CD4-positive, alpha-beta memory T cell (primary cell): Measurements from ENCODE around the gene XPR1. TPM values are rescaled to one million over a fixed set of nuclear protein-coding genes. Genes with fewer than 3 reads are reported as not detected.
"Not testable (repeated sequence)": the region's sequence is repeated elsewhere in the genome, so short reads cannot be mapped to it uniquely, and the experiment has no call there.

Experiments used
- CTCF ChIA-PET: fragments of 350-600 bp; sonication (Branson Sonifier 250); formaldehyde crosslinking; loops from one replicate; lab custom pipeline; 2021; ENCODE audit warnings: inconsistent platforms; ENCODE audit not compliant: partially characterized antibody; lab: Charles Lee
- POLR2A ChIA-PET: fragments of 350-600 bp; sonication (Branson Sonifier 250); formaldehyde crosslinking; loops from one replicate; lab custom pipeline; 2021; ENCODE audit not compliant: partially characterized antibody; lab: Charles Lee
- DNase-seq, 5 donors: peaks; one replicate each; pipeline versions ENCODE4 v3.0.0 to v3.0.0-alpha.2; 2020 to 2022; ENCODE audit warnings: mixed read lengths in 1 of 5
- H3K27ac ChIP-seq: one replicate; pipeline ENCODE4 v1.7.0; 2013; ENCODE audit warnings: low read depth, low read length
- H3K27me3 ChIP-seq: 2 replicates; pipeline ENCODE4 v1.7.0; 2013; ENCODE audit warnings: mild to moderate bottlenecking, low read length, moderate library complexity; ENCODE audit not compliant: insufficient read depth
- H3K36me3 ChIP-seq: 2 replicates; pipeline ENCODE4 v1.7.0; 2013; ENCODE audit warnings: mild to moderate bottlenecking, low read length, moderate library complexity; ENCODE audit not compliant: insufficient read depth
- H3K4me1 ChIP-seq: 2 replicates; pipeline ENCODE4 v1.7.0; 2013; ENCODE audit warnings: mild to moderate bottlenecking, low read length, moderate library complexity; ENCODE audit not compliant: insufficient read depth
- H3K4me3 ChIP-seq, 2 donors: one replicate each; pipeline ENCODE4 v1.7.0; 2013; ENCODE audit warnings: low read length in 2 of 2, mild to moderate bottlenecking in 1 of 2
- H3K9me3 ChIP-seq, 2 donors: one replicate each; pipeline ENCODE4 v1.7.0; 2013; ENCODE audit warnings: low read length in 2 of 2, control low read depth in 1 of 2; ENCODE audit not compliant: control insufficient read depth in 1 of 2
- H3K27ac Mint-ChIP-seq, 7 donors: one replicate each; pipeline ENCODE4 v1.8.0; 2020 to 2021; ENCODE audit warnings: mixed read lengths in 7 of 7, mild to moderate bottlenecking in 6 of 7, inconsistent platforms in 3 of 7, moderate library complexity in 3 of 7
- H3K27me3 Mint-ChIP-seq, 2 donors: one replicate each; pipeline ENCODE4 v1.8.0; 2020 to 2021; ENCODE audit warnings: mixed read lengths in 2 of 2
- H3K36me3 Mint-ChIP-seq, 2 donors: one replicate each; pipeline ENCODE4 v1.8.0; 2020 to 2021; ENCODE audit warnings: mixed read lengths in 2 of 2, inconsistent platforms in 1 of 2, mild to moderate bottlenecking in 1 of 2
- H3K4me1 Mint-ChIP-seq, 4 donors: one replicate each; pipeline ENCODE4 v1.8.0; 2020 to 2021; ENCODE audit warnings: mixed read lengths in 4 of 4, mild to moderate bottlenecking in 1 of 4
- H3K4me3 Mint-ChIP-seq, 8 donors: one replicate each; pipeline ENCODE4 v1.8.0; 2020 to 2021; ENCODE audit warnings: mixed read lengths in 8 of 8, mild to moderate bottlenecking in 7 of 8, moderate library complexity in 6 of 8, inconsistent platforms in 3 of 8
- H3K9me3 Mint-ChIP-seq, 8 donors: one replicate each; pipeline ENCODE4 v1.8.0; 2020 to 2021; ENCODE audit warnings: mixed read lengths in 8 of 8, mild to moderate bottlenecking in 5 of 8, inconsistent platforms in 3 of 8, moderate library complexity in 1 of 8
- intact Hi-C: fragments of 100-400 bp; cut with micrococcal nuclease; formaldehyde crosslinking; loops from one replicate; pipeline ENCODE4 v1.15.1; 2023
- polyA plus RNA-seq, 2 donors: library from polyadenylated mRNA; unstranded; fragments of 300-500 nt; fragmentation: Illumina TruSeq; gene quantifications; one replicate each; pipeline ENCODE4 v1.2.3, GENCODE V29; 2021
- total RNA-seq, 2 experiments: library from RNA; stranded (reverse); gene quantifications; one replicate each; pipeline ENCODE4 v1.2.3, GENCODE V29; 2021

The XPR1 gene
- total and polyA plus RNA-seq, 4 experiments from 2014 or later = 6.5 to 17.0 (median 12.6) TPM

DNA sequence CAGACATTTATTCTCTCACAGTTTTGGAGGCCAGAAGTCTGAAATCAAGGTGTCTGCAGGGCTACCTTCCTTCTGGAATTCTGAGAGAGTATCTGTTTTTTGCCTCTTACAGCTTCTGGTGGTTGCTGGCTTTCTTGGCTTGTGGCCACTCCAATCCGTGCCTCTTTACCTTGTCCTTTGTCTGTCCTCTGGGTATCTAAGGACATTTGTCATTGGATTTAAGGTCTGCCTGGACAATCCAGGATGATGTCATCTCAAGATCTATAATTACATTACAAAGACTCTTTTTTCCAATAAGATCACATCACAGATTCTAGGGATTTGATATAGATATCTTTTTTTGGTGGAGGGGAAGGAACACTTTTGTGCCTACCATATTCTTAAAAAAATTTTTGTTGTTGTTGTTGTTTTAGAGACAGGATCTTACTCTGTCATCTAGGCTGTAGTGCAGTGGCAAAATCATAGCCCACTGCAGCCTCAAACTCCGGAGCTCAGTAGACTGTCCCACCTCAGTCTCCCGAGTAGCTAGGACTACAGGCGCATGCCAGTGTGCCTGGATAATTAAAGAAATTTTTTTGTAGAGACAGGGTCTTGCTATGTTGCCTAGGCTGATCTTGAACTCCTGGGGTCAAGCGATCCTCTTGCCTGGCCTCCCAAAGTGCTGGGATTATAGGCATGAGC is 61.9 kb downstream of the XPR1 start:
- Mint-ChIP-seq H3K27ac (peak overlapping the region in 1 of 7 donors; percentile 58), H3K4me1 (peaks cover 16 to 31% (median 25%) of the 10 kb centered on the region in 4 donors), H3K4me3 (no peak overlapping the region), H3K27me3 (no peaks in the 10 kb centered on the region), H3K36me3 (peaks cover 49 to 52% of the 10 kb centered on the region in 2 donors), H3K9me3 (peaks cover 11 to 56% (median 41%) of the 10 kb centered on the region in 8 donors)
- DNase-seq = no peak
- no peaks in the 10 kb centered on the region for H3K27me3 ChIP-seq
- no peak overlapping the region for H3K27ac ChIP-seq
- no peaks in the 10 kb centered on the region for H3K4me1 ChIP-seq
- no peak overlapping the region for H3K4me3 ChIP-seq
- ChIA-PET POLR2A (no interaction called here), CTCF (interaction anchor here (0.6 kb wide), 1 partner anchor 287 kb away, joined by 3 read pairs; no protein-coding TSS in a partner anchor)
- H3K36me3 ChIP-seq = no peaks in the 10 kb centered on the region
- intact Hi-C loops = loop anchor here (10.0 kb wide), 1 partner anchor 51 kb away; no protein-coding TSS in a partner anchor
- peaks cover 0 to 11% of the 10 kb centered on the region in 2 donors for H3K9me3 ChIP-seq

DNA sequence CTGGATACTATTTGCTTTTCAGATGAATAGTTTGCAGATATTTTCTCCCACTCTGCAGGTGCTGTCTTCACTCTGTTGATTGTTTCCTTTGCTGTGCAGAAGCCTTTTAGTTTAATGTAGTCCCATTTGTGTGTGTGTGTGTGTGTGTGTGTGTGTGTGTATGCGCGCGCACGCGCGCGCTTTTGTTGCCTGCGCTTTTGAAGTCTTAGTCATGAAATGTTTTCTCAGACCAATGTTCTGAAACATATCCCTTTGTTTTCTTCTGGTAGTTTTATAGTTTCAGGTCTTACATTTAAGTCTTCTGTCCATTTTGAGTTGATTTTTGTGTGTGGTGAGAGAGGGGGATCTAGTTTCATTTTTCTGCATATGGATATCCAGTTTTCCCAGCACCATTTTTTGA is 63.5 kb downstream of the XPR1 start:
- Mint-ChIP-seq H3K27me3 (no peaks in the 10 kb centered on the region), H3K9me3 (peaks cover 11 to 59% (median 44%) of the 10 kb centered on the region in 8 donors), H3K4me3 (peak overlapping the region in 1 of 8 donors; percentile 3), H3K4me1 (peaks cover 16 to 31% (median 25%) of the 10 kb centered on the region in 4 donors), H3K27ac (no peak overlapping the region), H3K36me3 (peaks cover 50 to 52% of the 10 kb centered on the region in 2 donors)
- ChIA-PET CTCF (no interaction called here), POLR2A (no interaction called here)
- Histone ChIP-seq H3K9me3 (peaks cover 0 to 13% of the 10 kb centered on the region in 2 donors), H3K36me3 (no peaks in the 10 kb centered on the region), H3K4me1 (no peaks in the 10 kb centered on the region), H3K27me3 (no peaks in the 10 kb centered on the region), H3K4me3 (no peak overlapping the region), H3K27ac (no peak overlapping the region)
- intact Hi-C loops = loop anchor here (10.0 kb wide), 1 partner anchor 50 kb away; no protein-coding TSS in a partner anchor
- no peak for DNase-seq

GRCh38 chr1:180696361-180696760 is 64.5 kb downstream of the XPR1 start:
- Mint-ChIP-seq H3K27me3 (no peaks in the 10 kb centered on the region), H3K9me3 (peaks cover 11 to 59% (median 44%) of the 10 kb centered on the region in 8 donors), H3K4me3 (peak overlapping the region in 1 of 8 donors; percentile 27), H3K36me3 (peaks cover 48 to 49% of the 10 kb centered on the region in 2 donors), H3K4me1 (peaks cover 16 to 31% (median 21%) of the 10 kb centered on the region in 4 donors), H3K27ac (no peak overlapping the region)
- intact Hi-C loops = loop anchor here (10.0 kb wide), 1 partner anchor 48 kb away; no protein-coding TSS in a partner anchor
- Histone ChIP-seq H3K36me3 (no peaks in the 10 kb centered on the region), H3K27ac (no peak overlapping the region), H3K27me3 (no peaks in the 10 kb centered on the region), H3K4me3 (no peak overlapping the region), H3K4me1 (no peaks in the 10 kb centered on the region), H3K9me3 (peaks cover 0 to 13% of the 10 kb centered on the region in 2 donors)
- ChIA-PET CTCF (no interaction called here), POLR2A (no interaction called here)
- no peak for DNase-seq

DNA sequence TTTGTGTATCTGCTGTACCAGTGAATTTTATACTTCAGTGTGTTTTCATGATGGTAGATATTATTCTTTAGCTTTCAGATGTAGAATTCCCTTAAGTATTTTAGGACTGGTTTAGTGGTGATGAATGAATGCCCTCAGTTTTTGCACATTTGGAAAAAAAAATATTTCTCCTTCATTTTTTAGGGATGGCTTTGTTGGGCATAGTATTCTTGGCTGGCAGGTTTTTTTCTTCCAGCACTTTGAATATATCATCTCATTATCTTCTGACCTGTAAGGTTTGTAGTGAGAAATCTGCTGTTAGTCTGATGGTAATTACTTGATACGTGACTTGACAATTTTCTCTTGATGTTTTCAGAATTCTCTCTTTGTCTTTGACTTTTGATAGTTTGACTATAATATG is 66.8 kb downstream of the XPR1 start:
- ChIA-PET CTCF (no interaction called here), POLR2A (no interaction called here)
- no peak overlapping the region for H3K4me3 ChIP-seq
- DNase-seq = no peak
- H3K27me3 ChIP-seq = no peaks in the 10 kb centered on the region
- no peaks in the 10 kb centered on the region for H3K36me3 ChIP-seq
- Mint-ChIP-seq H3K9me3 (peaks cover 11 to 62% (median 55%) of the 10 kb centered on the region in 8 donors), H3K4me3 (no peak overlapping the region), H3K36me3 (peaks cover 51 to 54% of the 10 kb centered on the region in 2 donors), H3K27ac (no peak overlapping the region), H3K4me1 (peaks cover 6 to 22% (median 18%) of the 10 kb centered on the region in 4 donors), H3K27me3 (no peaks in the 10 kb centered on the region)
- no peaks in the 10 kb centered on the region for H3K4me1 ChIP-seq
- peaks cover 0 to 22% of the 10 kb centered on the region in 2 donors for H3K9me3 ChIP-seq
- intact Hi-C loops = loop anchor here (10.0 kb wide), 1 partner anchor 46 kb away; no protein-coding TSS in a partner anchor
- H3K27ac ChIP-seq = no peak overlapping the region

DNA sequence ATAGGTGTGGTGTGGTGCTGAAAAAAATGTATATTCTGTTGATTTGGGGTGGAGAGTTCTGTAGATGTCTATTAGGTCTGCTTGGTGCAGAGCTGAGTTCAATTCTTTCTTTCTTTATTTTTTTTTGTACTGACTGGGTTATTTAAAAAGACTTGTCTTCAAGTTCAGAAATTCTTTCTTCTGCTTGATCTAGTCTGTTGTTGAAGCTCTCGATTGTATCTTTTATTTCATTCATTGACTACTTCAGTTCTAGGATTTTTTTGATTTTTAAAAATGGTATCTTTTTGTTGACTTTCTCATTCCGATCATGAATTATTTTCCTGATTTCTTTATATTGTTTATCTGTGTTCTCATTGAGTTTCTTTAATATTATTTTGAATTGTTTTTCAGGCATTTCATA is 70.6 kb downstream of the XPR1 start:
- H3K27me3 ChIP-seq, H3K27ac ChIP-seq, H3K36me3 ChIP-seq, POLR2A ChIA-PET, H3K27ac Mint-ChIP-seq, DNase-seq, H3K4me3 ChIP-seq, CTCF ChIA-PET, H3K4me1 Mint-ChIP-seq, H3K27me3 Mint-ChIP-seq, H3K4me1 ChIP-seq, intact Hi-C loops: not testable (repeated sequence)
- peaks cover 0 to 40% (median 29%) of the 10 kb centered on the region in 8 donors for H3K9me3 Mint-ChIP-seq
- H3K36me3 Mint-ChIP-seq = peaks cover 30 to 36% of the 10 kb centered on the region in 2 donors
- peak overlapping the region in 2 of 8 donors; percentile 9 to 10 for H3K4me3 Mint-ChIP-seq
- peaks cover 0 to 22% of the 10 kb centered on the region in 2 donors for H3K9me3 ChIP-seq

- H3K9me3 ChIP-seq, H3K27me3 Mint-ChIP-seq, CTCF ChIA-PET, H3K27ac ChIP-seq, H3K27me3 ChIP-seq, H3K27ac Mint-ChIP-seq, H3K4me1 ChIP-seq, intact Hi-C loops, H3K4me3 ChIP-seq, DNase-seq, POLR2A ChIA-PET, H3K36me3 ChIP-seq, H3K4me3 Mint-ChIP-seq: not testable (repeated sequence)
- Mint-ChIP-seq H3K36me3 (peaks cover 25 to 46% of the 10 kb centered on the region in 2 donors), H3K4me1 (peaks cover 0 to 22% (median 9%) of the 10 kb centered on the region in 4 donors), H3K9me3 (peaks cover 3 to 40% (median 23%) of the 10 kb centered on the region in 8 donors)
Observed at GRCh38 chr1:180710746-180711145, 78.9 kb downstream of the XPR1 start.

- H3K4me3 Mint-ChIP-seq, H3K4me1 ChIP-seq, DNase-seq, H3K4me3 ChIP-seq, intact Hi-C loops, H3K9me3 ChIP-seq, H3K27me3 ChIP-seq, H3K36me3 ChIP-seq, POLR2A ChIA-PET, H3K27ac Mint-ChIP-seq, H3K27me3 Mint-ChIP-seq, H3K27ac ChIP-seq, CTCF ChIA-PET: not testable (repeated sequence)
- Mint-ChIP-seq H3K4me1 (peaks cover 0 to 22% (median 9%) of the 10 kb centered on the region in 4 donors), H3K9me3 (peaks cover 3 to 40% (median 23%) of the 10 kb centered on the region in 8 donors), H3K36me3 (peaks cover 27 to 44% of the 10 kb centered on the region in 2 donors)
Observed at GRCh38 chr1:180711260-180711659, 79.4 kb downstream of the XPR1 start.
